ENCODE measurements around the gene DAAM2. TPM values are rescaled to one million over a fixed set of nuclear protein-coding genes. Genes with fewer than 3 reads are reported as not detected.

DAAM2 gene
- total RNA-seq, 2 experiments from 2014 or later: not detected

DNA sequence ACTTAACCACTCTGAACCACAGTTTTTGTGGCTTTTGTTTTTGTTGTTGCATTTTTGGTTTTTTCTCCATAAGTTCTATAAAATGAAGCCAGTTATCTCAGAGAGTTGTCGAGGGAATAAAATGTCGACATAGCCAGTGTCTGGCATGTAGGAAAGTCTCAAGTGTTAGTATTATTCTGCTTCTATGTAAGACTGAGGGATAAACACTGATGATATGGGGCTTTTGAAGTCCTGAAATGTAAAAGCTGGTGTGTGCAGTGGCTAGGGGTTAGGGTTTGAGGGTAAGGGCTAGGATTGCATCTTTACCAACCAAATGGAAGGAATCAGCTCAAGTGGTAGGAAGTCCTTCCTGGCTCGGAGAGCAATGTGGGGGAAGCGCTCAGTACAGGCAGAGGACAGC lies 59.2 kb downstream of the DAAM2 start:
- no peaks in the 10 kb centered on the region for H3K4me1 Mint-ChIP-seq
- no peak overlapping the region for H3K27ac Mint-ChIP-seq
- no peak for ATAC-seq (ENCODE audit: low read depth)
- H3K9me3 Mint-ChIP-seq: no peaks in the 10 kb centered on the region
- POLR2A ChIA-PET: no interaction called here
- no peaks in the 10 kb centered on the region for H3K36me3 Mint-ChIP-seq
- H3K27me3 Mint-ChIP-seq: no peaks in the 10 kb centered on the region
- no peak for DNase-seq
- no peak overlapping the region for H3K4me3 Mint-ChIP-seq

DNA sequence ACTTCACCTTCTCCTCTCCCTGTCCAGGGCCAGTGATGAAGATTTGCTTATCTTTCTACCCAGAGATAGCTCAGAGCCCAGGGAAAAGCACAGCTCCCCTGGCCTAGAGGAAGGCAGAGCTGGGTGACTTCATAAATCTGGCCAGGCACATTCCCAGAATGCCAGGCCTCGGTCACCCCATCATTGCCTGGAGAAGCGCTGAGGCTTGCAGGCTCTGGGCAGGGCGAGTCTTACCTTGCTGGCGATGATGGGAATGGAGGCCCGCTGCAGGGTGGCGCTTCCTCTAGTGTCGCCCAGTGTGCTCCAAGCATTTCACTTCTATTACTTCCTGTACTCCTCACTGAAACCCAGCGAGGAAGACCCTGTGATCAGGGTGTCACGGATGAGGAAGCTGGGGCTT lies 60.1 kb downstream of the DAAM2 start:
- H3K4me3 Mint-ChIP-seq: no peak overlapping the region
- ATAC-seq (ENCODE audit: low read depth) (no peak), DNase-seq (no peak)
- POLR2A ChIA-PET: no interaction called here
- H3K27me3 Mint-ChIP-seq: no peaks in the 10 kb centered on the region
- H3K9me3 Mint-ChIP-seq: no peaks in the 10 kb centered on the region
- H3K27ac Mint-ChIP-seq: no peak overlapping the region
- H3K36me3 Mint-ChIP-seq: no peaks in the 10 kb centered on the region
- no peaks in the 10 kb centered on the region for H3K4me1 Mint-ChIP-seq

DNA sequence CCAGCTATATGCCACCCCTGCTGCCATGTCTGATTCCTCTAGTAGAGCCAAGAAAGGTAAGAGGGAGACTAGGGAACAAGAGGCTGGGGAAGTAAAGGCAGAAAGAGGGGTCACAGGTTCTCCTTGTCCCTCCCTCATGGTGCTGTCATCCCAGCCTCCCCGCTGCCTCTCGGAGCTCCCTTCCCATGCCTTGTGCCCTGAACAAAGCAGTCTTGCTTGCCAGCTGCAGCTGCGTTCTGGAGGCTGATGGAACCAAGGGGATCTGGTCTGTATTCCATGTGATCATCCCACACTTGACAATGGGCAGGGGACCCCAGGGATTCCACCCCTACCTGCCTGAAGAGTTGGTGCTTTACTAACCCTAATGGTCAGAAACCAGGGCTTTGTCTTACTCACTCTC lies 61.4 kb downstream of the DAAM2 start:
- Mint-ChIP-seq H3K4me1 (no peaks in the 10 kb centered on the region), H3K27me3 (peaks cover under 1% of the 10 kb centered on the region), H3K27ac (no peak overlapping the region), H3K4me3 (no peak overlapping the region), H3K9me3 (no peaks in the 10 kb centered on the region), H3K36me3 (no peaks in the 10 kb centered on the region)
- ATAC-seq (ENCODE audit: low read depth): no peak
- DNase-seq: no peak
- POLR2A ChIA-PET: no interaction called here

DNA sequence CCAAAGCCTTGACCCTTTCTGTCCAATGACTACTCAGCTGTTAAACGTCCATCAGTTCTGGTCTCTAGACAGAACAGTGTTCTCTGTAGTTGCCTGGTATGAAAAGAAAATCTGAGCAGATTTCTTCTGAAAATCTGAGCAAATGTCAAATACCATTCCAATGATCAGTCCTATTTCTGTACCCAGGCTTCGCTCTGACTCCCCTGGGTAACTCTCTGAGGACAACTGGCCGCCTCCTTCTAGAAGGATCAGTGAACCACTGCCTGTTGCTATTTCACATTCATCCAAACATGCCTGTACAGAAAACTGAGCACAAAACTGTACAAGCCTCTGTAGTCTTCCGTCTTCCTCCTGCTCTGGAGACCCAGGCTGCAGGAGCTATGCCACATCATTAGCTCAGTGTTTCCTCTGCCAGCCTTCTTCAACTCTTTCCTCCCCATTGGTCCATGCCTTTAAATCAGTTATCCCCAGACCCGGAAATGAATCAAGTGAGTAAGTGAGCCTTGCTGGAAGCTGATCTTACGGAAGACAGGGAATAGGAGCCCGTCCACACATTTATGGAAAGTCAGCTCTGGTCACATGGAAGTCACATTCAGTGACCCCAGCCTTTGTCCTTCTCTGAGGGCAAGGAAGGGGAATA lies 63.3 kb downstream of the DAAM2 start:
- no peaks in the 10 kb centered on the region for H3K36me3 Mint-ChIP-seq
- peaks cover 8% of the 10 kb centered on the region for H3K27me3 Mint-ChIP-seq
- no peak overlapping the region for H3K4me3 Mint-ChIP-seq
- H3K27ac Mint-ChIP-seq: no peak overlapping the region
- no peaks in the 10 kb centered on the region for H3K9me3 Mint-ChIP-seq
- H3K4me1 Mint-ChIP-seq: no peaks in the 10 kb centered on the region
- DNase-seq (no peak), ATAC-seq (ENCODE audit: low read depth) (no peak)
- POLR2A ChIA-PET: no interaction called here

DNA sequence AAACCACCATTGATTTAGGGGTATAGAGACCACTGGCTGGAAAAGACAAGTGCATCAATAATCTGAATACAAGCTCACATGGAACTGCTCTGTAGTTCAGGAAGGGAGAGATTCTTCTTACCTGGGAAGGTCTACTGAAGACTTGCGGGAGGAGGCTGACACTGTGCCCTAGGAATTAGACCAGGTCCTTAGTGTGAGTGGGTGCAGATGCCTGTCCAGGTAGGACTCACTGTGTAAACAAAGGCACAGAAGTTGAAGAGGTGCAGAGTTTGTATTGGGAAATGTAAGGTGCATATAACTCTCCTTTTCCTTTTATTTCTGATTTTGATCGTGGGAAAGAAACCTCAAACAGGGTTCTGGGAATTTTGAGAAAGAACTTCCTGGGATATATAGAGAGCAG lies 66.8 kb downstream of the DAAM2 start:
- no peak for DNase-seq
- peaks cover 14% of the 10 kb centered on the region for H3K27me3 Mint-ChIP-seq
- H3K4me1 Mint-ChIP-seq: no peaks in the 10 kb centered on the region
- no peak for ATAC-seq (ENCODE audit: low read depth)
- no peaks in the 10 kb centered on the region for H3K36me3 Mint-ChIP-seq
- POLR2A ChIA-PET: no interaction called here
- H3K27ac Mint-ChIP-seq: no peak overlapping the region
- no peaks in the 10 kb centered on the region for H3K9me3 Mint-ChIP-seq
- H3K4me3 Mint-ChIP-seq: no peak overlapping the region

DNA sequence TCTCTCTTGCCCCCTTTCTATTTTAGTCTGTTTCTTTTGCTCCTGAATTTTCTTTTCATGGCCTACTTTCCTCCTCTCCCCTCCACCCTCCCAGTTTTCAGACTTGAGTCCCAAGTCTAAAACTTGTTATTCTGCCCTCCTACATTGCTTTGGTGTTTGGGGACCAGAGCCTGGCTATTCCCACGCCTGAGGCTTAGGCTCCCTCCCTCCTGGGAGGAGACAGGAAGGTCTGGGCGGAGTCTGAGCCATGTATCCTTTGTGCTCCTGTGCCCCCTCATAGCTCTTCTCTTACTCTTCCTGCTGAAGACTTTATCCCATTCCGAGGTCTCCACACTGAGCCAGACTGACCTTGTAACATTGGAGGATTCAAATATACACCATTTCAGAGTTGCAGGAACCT lies 69.5 kb downstream of the DAAM2 start:
- POLR2A ChIA-PET: no interaction called here
- ATAC-seq (ENCODE audit: low read depth) (no peak), DNase-seq (no peak)
- H3K27me3 Mint-ChIP-seq: peaks cover 14% of the 10 kb centered on the region
- H3K36me3 Mint-ChIP-seq: no peaks in the 10 kb centered on the region
- no peaks in the 10 kb centered on the region for H3K4me1 Mint-ChIP-seq
- no peak overlapping the region for H3K27ac Mint-ChIP-seq
- no peak overlapping the region for H3K4me3 Mint-ChIP-seq
- no peaks in the 10 kb centered on the region for H3K9me3 Mint-ChIP-seq

DNA sequence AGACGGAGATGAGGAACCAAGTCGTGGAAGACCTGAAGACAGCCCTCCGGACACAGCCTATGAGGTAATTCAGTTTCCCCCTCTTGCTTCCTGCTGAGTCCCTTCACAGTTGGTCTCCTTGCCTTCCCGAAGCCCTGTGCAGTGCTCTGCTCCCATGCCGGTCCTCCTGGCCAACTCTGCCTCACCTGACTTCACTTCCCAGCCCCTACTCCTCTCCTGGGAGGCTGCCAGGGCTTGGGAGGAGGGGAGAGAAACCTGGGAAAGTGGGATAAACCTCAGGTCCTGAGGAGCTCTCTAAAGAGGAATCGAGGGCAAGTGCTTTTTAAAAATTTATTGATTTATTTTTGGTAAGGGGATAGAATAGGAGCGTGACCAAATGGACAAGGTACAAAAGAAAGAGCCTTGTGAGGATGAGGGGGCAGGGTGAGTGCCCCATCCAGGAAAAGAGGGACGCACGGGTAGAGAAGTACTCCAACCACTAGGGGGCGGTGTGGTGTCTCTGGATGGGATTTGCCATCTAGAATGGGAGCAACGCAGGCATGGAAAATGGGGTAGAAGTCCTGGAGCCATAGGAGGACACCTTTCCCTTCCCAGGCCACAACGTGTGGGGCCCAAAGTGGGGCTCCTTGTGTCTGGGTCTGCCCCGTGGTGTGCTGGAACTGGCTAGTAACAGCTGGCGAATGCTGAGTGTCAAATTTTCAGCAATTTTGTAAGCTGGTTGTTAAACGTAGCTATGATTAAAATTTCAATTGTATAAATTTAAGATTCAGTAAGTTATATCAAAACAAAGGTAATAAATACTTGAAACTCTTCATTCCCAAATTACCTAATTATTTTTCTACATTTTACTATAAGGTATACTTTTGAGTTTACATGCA lies 73.1 kb downstream of the DAAM2 start:
- POLR2A ChIA-PET: no interaction called here
- Mint-ChIP-seq H3K36me3 (no peaks in the 10 kb centered on the region), H3K9me3 (no peaks in the 10 kb centered on the region), H3K4me3 (no peak overlapping the region), H3K27me3 (peaks cover 8% of the 10 kb centered on the region), H3K4me1 (no peaks in the 10 kb centered on the region), H3K27ac (no peak overlapping the region)
- DNase-seq (peak; percentile 55), ATAC-seq (ENCODE audit: low read depth) (peak; percentile 36)

DNA sequence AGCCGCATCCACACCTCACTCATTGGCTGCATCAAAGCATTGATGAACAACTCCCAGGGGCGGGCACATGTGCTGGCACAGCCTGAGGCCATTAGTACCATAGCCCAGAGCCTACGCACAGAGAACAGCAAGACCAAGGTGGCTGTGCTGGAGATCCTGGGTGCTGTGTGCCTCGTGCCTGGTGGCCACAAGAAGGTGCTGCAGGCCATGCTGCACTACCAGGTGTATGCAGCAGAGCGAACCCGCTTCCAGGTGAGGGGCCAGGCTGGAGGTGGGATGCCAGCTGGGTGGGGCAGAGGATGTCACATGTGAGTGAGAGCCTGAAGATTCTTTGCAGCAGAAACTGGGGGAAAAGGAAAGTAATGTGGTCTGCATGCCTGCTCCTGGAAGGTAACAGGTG lies 75.4 kb downstream of the DAAM2 start:
- H3K4me3 Mint-ChIP-seq: no peak overlapping the region
- no peak for DNase-seq
- ATAC-seq (ENCODE audit: low read depth): no peak
- H3K36me3 Mint-ChIP-seq: no peaks in the 10 kb centered on the region
- POLR2A ChIA-PET: no interaction called here
- H3K4me1 Mint-ChIP-seq: no peaks in the 10 kb centered on the region
- H3K9me3 Mint-ChIP-seq: no peaks in the 10 kb centered on the region
- H3K27me3 Mint-ChIP-seq: peaks cover 2% of the 10 kb centered on the region
- no peak overlapping the region for H3K27ac Mint-ChIP-seq

DNA sequence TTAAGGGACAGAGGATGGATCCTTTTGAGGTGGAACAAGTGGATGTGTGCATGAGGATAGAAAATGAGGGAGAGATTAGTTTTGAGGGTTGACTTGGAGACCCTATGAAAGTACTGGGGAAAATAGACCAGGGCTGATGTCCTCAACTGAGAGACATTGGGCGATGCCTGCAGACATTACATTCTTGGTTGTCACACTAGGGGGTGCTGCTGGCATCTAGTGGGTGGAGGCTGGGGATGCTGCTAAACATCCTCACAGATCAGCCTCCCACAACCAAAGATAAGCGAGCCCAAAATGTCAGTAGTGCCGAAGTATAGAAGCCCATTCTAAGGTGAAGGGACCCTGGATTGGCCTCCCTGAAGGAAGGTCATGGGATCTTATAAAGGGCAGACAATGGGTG lies 78.8 kb downstream of the DAAM2 start:
- H3K36me3 Mint-ChIP-seq: no peaks in the 10 kb centered on the region
- POLR2A ChIA-PET: no interaction called here

DNA sequence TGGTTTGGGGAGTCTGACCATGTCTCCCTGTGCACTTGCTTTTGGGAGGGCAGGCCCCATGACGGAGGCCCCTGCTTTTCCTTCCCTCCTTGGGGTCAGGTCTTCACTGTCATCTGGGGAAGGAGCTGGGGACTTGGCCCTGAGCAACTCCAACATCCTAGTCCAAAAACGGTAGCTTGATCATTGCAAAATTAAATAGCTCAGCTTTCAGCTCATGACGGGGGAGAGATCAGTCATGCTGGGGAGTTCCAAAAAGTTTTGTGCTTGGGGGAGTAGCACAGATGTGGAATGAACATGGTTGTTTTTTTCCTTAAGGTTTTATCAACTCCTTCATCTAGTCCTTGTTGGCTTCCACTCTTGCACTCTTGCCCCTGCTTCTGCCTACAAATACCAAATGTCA lies 81.3 kb downstream of the DAAM2 start:
- H3K9me3 Mint-ChIP-seq: no peaks in the 10 kb centered on the region
- H3K27ac Mint-ChIP-seq: no peak overlapping the region
- no peak overlapping the region for H3K4me3 Mint-ChIP-seq
- peaks cover 2% of the 10 kb centered on the region for H3K27me3 Mint-ChIP-seq
- DNase-seq (no peak), ATAC-seq (ENCODE audit: low read depth) (no peak)
- no peaks in the 10 kb centered on the region for H3K4me1 Mint-ChIP-seq
- H3K36me3 Mint-ChIP-seq: no peaks in the 10 kb centered on the region
- POLR2A ChIA-PET: no interaction called here

More for the DNA sequence above, 78.8 kb downstream of the DAAM2 start:
- H3K9me3 Mint-ChIP-seq: no peaks in the 10 kb centered on the region
- H3K4me1 Mint-ChIP-seq: no peaks in the 10 kb centered on the region
- peaks cover 2% of the 10 kb centered on the region for H3K27me3 Mint-ChIP-seq
- no peak overlapping the region for H3K27ac Mint-ChIP-seq
- no peak for DNase-seq
- H3K4me3 Mint-ChIP-seq: no peak overlapping the region
- no peak for ATAC-seq (ENCODE audit: low read depth)

DNA sequence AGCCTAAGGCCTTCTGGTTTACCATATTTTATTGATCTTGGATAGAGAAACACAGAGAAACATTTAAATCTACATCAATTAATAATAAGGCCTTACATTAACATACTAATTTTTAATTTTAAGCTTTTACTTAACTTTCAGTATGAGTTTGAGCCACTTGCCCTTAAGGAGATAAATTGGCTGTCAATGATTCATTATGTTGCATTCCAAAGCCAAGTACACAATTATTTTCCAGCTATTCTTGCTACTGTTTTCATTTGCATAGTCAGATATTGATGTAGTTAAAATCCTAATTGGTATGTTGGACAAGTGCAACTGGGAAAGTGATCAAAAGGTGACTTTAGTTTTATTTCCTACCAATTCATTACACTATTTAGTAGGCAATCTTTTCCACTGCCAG lies 83.9 kb downstream of the DAAM2 start:
- DNase-seq (no peak), ATAC-seq (ENCODE audit: low read depth) (no peak)
- Mint-ChIP-seq H3K9me3 (no peaks in the 10 kb centered on the region), H3K4me3 (no peak overlapping the region), H3K27me3 (no peaks in the 10 kb centered on the region), H3K36me3 (no peaks in the 10 kb centered on the region), H3K27ac (no peak overlapping the region), H3K4me1 (no peaks in the 10 kb centered on the region)
- POLR2A ChIA-PET: no interaction called here

DNA sequence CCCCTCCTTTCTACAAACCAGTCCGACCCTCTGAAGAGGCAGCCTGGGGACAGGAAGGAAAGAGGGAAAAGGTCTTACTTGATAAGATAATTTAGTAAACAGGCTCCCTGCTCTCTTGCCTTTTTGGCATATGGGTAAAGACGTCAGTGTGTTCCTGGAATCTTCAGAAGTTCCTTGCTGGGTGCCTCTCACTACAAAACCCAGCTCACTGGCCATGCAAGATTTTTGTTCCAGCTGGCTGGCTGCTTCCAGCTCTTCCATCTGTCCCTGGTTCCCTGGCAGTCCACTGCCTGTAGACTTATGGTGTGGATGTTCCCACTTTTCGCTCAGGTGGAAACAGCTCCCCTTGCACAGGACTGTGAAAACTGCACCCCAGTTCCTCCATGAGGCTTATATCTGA lies 84.7 kb downstream of the DAAM2 start:
- POLR2A ChIA-PET: no interaction called here
- H3K4me1 Mint-ChIP-seq: no peaks in the 10 kb centered on the region
- H3K4me3 Mint-ChIP-seq: no peak overlapping the region

DNA sequence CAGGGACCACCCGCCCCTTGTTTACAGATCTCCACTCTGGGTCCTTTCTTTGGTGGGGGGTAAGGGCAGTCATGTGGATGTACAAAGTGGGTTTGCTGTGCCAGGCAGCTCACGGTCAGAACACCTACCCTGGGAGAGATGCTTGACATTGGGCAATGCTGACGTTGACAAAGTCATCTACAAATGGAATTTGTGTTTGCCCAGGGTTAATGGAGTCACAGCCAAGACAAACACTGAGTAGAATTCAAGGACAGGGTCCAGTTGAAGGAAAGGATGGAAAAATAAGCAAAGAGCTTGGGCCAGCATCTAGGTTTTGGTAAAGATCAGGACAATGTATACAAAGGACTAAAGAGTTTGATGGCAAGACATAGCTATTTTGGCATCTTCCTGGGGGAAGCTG lies 87.4 kb downstream of the DAAM2 start:
- POLR2A ChIA-PET: no interaction called here
- Mint-ChIP-seq H3K27me3 (no peaks in the 10 kb centered on the region), H3K4me3 (no peak overlapping the region), H3K4me1 (no peaks in the 10 kb centered on the region), H3K9me3 (no peaks in the 10 kb centered on the region), H3K36me3 (no peaks in the 10 kb centered on the region), H3K27ac (no peak overlapping the region)
- DNase-seq (no peak), ATAC-seq (ENCODE audit: low read depth) (no peak)

More for the DNA sequence above, 84.7 kb downstream of the DAAM2 start:
- H3K27me3 Mint-ChIP-seq: no peaks in the 10 kb centered on the region
- H3K9me3 Mint-ChIP-seq: no peaks in the 10 kb centered on the region
- no peak overlapping the region for H3K27ac Mint-ChIP-seq
- ATAC-seq (ENCODE audit: low read depth) (no peak), DNase-seq (no peak)
- no peaks in the 10 kb centered on the region for H3K36me3 Mint-ChIP-seq

DNA sequence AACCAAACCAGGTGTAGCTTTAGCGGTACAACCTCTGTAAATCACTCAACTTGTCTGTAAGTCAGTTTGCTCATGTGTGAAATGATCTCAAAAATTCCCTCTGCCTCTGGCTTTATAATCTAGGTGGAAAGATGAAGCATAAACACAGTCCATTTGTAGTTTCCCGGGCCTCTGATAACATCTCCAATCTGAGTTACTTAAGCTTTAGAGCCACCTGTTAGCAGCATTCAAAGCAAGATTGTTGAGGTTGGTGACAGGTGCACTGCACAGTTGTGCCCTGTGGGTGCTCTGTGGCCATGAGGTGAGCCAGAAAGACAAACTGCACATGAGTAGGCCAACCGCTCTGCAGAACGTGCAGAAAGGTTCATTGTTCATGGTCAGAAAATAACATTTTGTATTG lies 88.4 kb downstream of the DAAM2 start:
- no peaks in the 10 kb centered on the region for H3K4me1 Mint-ChIP-seq
- no peaks in the 10 kb centered on the region for H3K36me3 Mint-ChIP-seq
- POLR2A ChIA-PET: no interaction called here
- no peak overlapping the region for H3K27ac Mint-ChIP-seq
- no peak for DNase-seq
- no peak overlapping the region for H3K4me3 Mint-ChIP-seq
- no peaks in the 10 kb centered on the region for H3K9me3 Mint-ChIP-seq
- no peaks in the 10 kb centered on the region for H3K27me3 Mint-ChIP-seq
- ATAC-seq (ENCODE audit: low read depth): no peak
